ENCODE measurements around the gene MINPP1. TPM values are rescaled to one million over a fixed set of nuclear protein-coding genes. Genes with fewer than 3 reads are reported as not detected.

MINPP1 gene
- total RNA-seq, 1 experiment from 2014 or later, result 37.0 TPM

GRCh38 chr10:87531908-87532622 lies 27.4 kb downstream of the MINPP1 start:
- TF ChIP-seq REST (IDR thresholded peaks at IDR 0.05; ENCODE audit: insufficient read depth in 1 of 2, low read depth in 2 of 2, low read length in 1 of 2) (no peak), SIN3A (IDR thresholded peaks at IDR 0.05; ENCODE audit: borderline replicate concordance, insufficient read depth, low read depth, low read length) (no peak), TCF7L2 (IDR thresholded peaks at IDR 0.05; ENCODE audit: low read depth, low read length) (no peak), CTCF (IDR thresholded peaks at IDR 0.05) (no peak), POLR2AphosphoS5 (IDR thresholded peaks at IDR 0.05; ENCODE audit: low read depth, low read length) (no peak)
- no peak for DNase-seq (ENCODE audit: low read depth, low spot score)
- no peak overlapping the region for H3K27ac ChIP-seq (ENCODE audit: low read length)
- H3K27me3 ChIP-seq (ENCODE audit: control insufficient read depth, insufficient read depth, low read length), result no peaks in the 10 kb centered on the region
- in situ Hi-C loops (cut with HindIII; ENCODE audit: low pct_unique_long_range_greater_than_20kb, low sequenced_read_pairs) (no loop called here), intact Hi-C loops (cut with micrococcal nuclease; ENCODE audit: unreplicated experiment) (loop anchor here (2.0 to 5.0 kb wide), 2 partner anchors 205 to 241 kb away; no protein-coding TSS in a partner anchor)
- no peaks in the 10 kb centered on the region for H3K36me3 ChIP-seq (ENCODE audit: control insufficient read depth, insufficient read depth, low read length)
- no peaks in the 10 kb centered on the region for H3K4me1 ChIP-seq (ENCODE audit: control insufficient read depth, insufficient read depth, low read length)
- CTCF ChIA-PET, result no interaction called here
- BruUV-seq (replicated peaks), result no TSS peak
- no peak for ATAC-seq
- H3K4me3 ChIP-seq (ENCODE audit: low read depth in 2 of 2, low read length in 2 of 2), result no peak overlapping the region
- POLR2A ChIA-PET, result no interaction called here
- no peaks in the 10 kb centered on the region for H3K9me3 ChIP-seq (ENCODE audit: control insufficient read depth, insufficient read depth, low read depth, low read length)

GRCh38 chr10:87532696-87533095 lies 28.0 kb downstream of the MINPP1 start:
- Histone ChIP-seq H3K9me3 (ENCODE audit: control insufficient read depth, insufficient read depth, low read depth, low read length) (no peaks in the 10 kb centered on the region), H3K27me3 (ENCODE audit: control insufficient read depth, insufficient read depth, low read length) (no peaks in the 10 kb centered on the region), H3K36me3 (ENCODE audit: control insufficient read depth, insufficient read depth, low read length) (no peaks in the 10 kb centered on the region), H3K4me1 (ENCODE audit: control insufficient read depth, insufficient read depth, low read length) (no peaks in the 10 kb centered on the region), H3K27ac (ENCODE audit: low read length) (no peak overlapping the region), H3K4me3 (ENCODE audit: low read depth in 2 of 2, low read length in 2 of 2) (no peak overlapping the region)
- CTCF ChIA-PET, result no interaction called here
- BruUV-seq (replicated peaks), result no TSS peak
- in situ Hi-C loops (cut with HindIII; ENCODE audit: low pct_unique_long_range_greater_than_20kb, low sequenced_read_pairs) (no loop called here), intact Hi-C loops (cut with micrococcal nuclease; ENCODE audit: unreplicated experiment) (loop anchor here (2.0 to 5.0 kb wide), 2 partner anchors 205 to 240 kb away; no protein-coding TSS in a partner anchor)
- DNase-seq (ENCODE audit: low read depth, low spot score), result no peak
- no peak for TF ChIP-seq POLR2AphosphoS5 (IDR thresholded peaks at IDR 0.05; ENCODE audit: low read depth, low read length)
- TF ChIP-seq TCF7L2 (IDR thresholded peaks at IDR 0.05; ENCODE audit: low read depth, low read length), result no peak
- no peak for TF ChIP-seq REST (IDR thresholded peaks at IDR 0.05; ENCODE audit: insufficient read depth in 1 of 2, low read depth in 2 of 2, low read length in 1 of 2)
- no peak for TF ChIP-seq CTCF (IDR thresholded peaks at IDR 0.05)
- no peak for TF ChIP-seq SIN3A (IDR thresholded peaks at IDR 0.05; ENCODE audit: borderline replicate concordance, insufficient read depth, low read depth, low read length)
- POLR2A ChIA-PET, result interaction anchor here (1.1 kb wide), 1 partner anchor 13 kb away, joined by 3 read pairs; no protein-coding TSS in a partner anchor
- no peak for ATAC-seq
